ENCODE data around the gene SPRR1B.
"Not testable (repeated sequence)": the region's sequence is repeated elsewhere in the genome, so short reads cannot be mapped to it uniquely, and the experiment has no call there.

Gene SPRR1B, protein sequence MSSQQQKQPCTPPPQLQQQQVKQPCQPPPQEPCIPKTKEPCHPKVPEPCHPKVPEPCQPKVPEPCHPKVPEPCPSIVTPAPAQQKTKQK

DNA sequence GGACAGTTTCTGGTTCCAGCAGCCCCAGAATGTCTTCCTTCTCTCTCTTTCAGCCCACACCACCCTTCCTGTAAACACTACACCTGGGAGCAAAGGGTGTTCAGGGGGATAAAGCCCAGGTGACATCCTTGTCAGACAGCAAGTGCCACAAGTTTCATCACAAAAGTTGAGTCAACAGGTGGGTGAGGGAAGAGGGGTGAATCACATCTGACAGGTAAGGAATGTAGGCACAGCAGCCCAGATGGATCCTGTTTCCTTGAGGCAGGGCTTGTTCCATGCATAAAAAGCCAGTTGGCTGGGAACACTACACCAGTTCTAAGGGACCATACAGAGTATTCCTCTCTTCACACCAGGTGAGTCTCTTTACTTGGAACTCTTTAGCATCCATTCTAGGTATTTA is at the start of gene SPRR1B:
TSS of gene SPRR1B (plus strand) at position 309 of the 400 bp plus-strand sequence. CDS start 1,143 bp downstream, outside the sequence.
- DNase-seq (ENCODE audit: low read depth in 4 of 4, low spot score in 1 of 4), result no peak

DNA sequence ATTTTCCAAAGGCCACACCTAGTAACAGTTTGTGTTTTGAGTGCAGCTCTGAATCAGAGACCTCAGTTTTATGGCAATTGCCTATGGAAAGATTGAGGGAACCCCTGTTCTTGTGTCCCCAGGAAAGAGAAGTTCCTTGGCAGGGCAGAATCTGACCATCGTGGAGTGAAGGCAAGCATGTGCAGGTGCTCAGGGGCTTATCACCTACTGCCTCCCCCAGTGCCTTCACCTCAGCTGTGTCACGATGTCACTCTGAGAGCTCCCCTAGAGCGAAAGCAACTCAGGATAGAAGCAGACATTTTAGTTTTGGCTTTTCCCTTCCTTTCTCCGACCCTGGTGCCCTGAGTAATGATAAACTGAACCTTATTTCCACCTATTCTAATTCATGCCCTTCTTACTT is 48.9 kb upstream of the SPRR1B start:
- no peak for DNase-seq (ENCODE audit: low read depth in 4 of 4, low spot score in 1 of 4)

DNA sequence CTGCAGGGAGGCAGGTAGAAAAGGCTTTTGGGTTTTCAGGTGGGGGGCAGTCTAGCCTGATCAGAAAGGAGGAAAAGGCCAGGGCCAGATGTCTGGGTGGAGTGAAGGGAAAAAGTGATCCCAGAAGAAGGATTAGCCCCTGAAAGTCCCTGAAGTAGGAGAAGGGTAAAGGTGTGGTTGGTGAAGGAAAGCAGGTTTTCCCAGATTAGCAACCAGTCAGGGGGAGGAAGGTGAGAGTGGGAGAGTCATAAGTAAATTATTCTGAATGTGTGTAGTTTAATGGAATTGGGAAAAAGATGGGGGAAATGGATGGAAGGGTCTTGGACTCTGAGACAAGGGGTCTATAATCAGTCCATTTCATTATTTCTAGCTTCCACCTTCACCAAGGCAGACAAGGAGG is 47.8 kb upstream of the SPRR1B start:
- DNase-seq (ENCODE audit: low read depth in 4 of 4, low spot score in 1 of 4), result no peak

DNA sequence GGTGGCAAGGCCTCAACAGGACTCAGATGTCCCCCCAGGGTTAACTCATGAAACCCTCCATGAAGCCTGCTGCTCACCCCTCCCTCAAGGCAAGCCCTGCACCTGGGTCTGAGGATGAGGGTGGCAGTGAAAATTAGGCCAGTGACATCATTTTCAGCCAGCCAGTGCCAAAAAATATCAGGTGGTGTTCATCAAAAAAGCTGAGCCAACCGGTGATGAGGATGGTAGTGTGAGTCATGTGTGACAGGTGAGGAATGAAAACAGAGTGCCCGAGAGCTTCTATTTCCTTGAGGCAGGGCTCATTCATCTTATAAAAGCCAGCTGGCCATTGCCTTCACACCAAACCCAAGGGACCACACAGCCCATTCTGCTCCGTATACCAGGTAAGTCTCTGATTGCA is 47.3 kb upstream of the SPRR1B start, which contains the start of gene SPRR1A:
TSS of gene SPRR1A (plus strand) at position 339 of the 400 bp plus-strand sequence. CDS start 1,150 bp downstream, outside the sequence.
- DNase-seq (ENCODE audit: low read depth in 4 of 4, low spot score in 1 of 4), result no peak

DNA sequence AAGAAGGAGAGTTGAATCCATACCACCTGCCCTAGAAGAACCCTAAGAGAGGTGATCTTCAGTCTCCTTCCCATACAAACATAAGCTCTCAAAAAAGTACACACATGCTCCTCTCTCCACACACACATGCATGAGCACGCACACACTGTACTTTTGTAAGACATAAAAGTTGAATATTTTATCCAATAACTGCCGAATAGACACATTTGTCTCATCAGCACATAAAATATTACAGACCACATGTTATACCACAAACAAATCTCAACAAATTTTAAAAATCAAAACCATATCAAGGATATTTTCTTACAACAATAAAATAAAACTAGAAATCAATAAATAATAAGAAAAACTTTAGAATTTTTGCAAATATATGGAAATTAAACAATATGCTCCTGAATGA is 44.4 kb upstream of the SPRR1B start:
- no peak for DNase-seq (ENCODE audit: low read depth in 4 of 4, low spot score in 1 of 4)

DNA sequence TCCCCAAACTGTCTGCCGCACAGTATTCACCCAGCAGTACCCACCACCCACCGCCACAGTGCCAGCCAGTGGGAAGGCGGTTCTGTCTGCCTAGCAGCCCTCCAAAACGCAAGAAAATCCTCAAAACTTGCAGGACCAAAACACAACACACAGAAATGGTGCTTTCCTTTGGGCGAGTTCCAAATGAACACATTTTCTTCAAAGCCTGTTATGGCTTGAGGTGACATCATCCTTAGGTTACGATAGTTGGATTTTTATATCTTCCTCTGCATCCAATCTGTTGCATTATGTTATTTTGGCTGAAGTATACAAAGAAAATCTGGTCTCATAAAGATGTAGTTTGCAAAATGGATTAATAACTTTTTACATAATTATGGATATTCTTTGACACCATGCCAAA is 37.8 kb upstream of the SPRR1B start:
- DNase-seq (ENCODE audit: low read depth in 4 of 4, low spot score in 1 of 4), result no peak

DNA sequence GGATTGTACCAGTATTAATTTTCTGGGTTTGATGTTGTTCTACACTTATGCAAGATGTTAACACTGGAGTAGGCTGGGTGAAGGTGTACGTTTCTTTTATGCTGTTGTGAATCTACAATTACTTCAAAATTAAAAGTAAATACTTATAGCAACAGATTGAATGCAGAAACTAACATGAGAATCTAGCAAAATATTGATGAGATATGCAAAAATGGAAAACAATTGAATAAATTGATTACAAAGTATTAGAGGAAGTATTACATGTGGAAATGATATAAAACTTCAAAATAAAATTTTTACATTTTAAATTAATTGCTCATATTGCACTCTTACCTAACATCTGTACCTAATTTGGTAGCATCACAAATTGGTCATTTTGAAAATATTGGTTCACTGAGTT is 35.2 kb upstream of the SPRR1B start:
- no peak for DNase-seq (ENCODE audit: low read depth in 4 of 4, low spot score in 1 of 4)

DNA sequence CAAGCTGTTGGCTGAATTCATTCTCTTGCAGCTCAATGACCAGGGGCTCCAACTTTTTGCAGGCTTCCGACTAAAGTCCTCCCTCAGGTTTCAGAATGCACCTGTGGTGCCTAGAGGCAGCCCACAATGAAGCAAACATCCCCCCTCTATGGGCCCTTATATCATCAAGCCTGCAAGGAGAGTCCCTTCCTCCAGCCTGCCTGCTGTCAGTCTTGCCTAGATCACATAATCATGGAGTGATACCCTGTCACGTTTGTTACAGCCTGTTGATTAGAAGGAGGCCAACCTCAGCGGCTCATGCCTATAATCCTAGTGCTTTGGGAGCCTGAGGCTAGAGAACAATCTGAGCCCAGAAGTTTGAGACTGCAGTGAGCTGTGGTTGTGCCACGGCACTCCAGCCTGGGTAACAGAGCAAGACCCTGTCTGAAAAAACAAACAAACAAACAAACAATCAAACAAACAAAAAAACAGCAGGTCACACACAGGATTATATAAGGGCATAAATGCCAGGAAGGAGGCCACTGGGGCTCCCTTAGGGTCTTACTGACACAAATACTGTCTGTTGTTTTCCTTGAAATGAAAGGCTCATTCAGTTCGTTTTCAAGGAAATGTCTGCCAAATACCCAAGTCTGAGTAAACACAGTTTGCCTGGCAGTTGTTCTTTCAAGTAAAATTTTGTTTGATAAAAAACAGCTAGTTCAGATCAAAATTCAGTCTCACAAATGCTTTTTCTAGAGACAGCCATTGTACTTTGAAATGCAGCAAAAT is 34.2 kb upstream of the SPRR1B start:
- no peak for DNase-seq (ENCODE audit: low read depth in 4 of 4, low spot score in 1 of 4)

DNA sequence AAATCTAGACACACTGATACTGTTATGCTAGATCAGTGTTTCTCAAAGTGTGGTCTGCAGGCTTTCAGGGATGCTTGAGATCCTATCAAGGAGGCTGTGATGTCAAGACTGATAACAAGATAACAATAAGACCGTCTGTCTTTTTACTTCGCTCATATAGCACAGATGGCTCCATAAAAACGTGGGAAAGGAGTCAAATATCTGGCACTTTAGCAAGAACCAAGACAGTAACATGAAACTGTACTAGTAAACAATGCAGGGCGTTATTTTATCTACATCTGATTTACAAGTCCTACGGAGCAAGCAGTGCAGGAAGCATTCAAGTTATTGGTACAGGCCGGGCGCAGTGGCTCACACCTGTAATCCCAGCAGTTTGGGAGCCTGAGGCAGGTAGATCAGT is 33.1 kb upstream of the SPRR1B start:
- no peak for DNase-seq (ENCODE audit: low read depth in 4 of 4, low spot score in 1 of 4)

DNA sequence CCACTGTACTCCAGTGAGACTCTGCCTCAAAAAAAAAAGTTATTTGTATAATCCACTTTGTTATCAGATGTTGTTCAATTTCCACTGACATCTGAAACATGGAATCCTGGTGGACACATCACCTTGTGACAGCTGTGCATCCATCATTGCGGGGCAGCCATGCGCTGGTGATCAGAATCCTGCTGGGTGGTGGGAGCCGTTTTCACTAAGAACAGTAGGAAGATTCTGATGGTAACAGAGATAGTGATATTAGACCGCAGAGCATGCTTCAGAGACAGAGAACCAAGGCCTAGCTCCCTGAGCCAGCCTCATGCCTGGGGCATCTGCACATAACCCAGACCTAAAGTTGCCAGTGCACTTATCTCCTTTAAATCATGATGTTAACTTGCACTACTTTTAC is 32.5 kb upstream of the SPRR1B start:
- DNase-seq (ENCODE audit: low read depth in 4 of 4, low spot score in 1 of 4), result no peak

DNA sequence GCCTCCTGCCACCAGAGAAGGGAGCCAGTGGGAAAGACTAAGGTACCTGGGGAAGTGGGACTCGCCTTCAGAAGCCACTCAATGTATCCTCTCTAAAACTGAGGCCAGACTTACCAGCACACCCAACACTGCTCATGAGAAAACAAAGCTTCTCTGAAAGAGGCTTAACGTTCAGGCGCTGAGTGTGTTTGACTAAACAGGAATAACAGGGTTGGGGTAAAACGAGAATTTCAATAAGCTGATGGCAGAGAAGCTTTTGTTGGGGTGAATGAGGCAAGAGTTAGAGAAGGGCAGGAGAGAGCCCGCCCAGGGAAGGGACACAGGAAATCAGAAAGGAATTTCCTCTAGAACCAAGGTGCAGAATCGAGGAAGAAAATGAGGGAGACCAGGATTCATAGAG is 31.2 kb upstream of the SPRR1B start:
- DNase-seq (ENCODE audit: low read depth in 4 of 4, low spot score in 1 of 4), result no peak

DNA sequence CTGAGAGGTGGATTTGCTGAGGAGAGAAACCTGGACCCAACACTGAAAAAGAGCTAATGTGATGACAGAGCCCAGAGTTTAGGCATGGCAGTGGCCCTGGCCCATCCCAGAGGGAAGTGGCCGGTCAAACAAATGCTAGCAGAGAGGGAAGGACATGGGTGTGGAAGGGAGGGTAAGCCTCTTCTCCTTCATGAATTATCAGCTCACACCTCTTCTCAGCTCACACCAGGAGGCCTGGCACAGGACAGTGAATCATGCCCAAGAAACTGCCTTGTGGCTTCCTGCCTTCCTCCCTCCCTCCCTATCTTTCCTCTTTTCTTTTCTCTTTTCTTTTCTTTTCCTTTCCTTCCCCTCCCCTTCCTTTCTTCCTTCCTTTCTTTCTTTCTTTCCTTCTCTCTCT is 30.7 kb upstream of the SPRR1B start:
- DNase-seq (ENCODE audit: low read depth in 4 of 4, low spot score in 1 of 4), result no peak

DNA sequence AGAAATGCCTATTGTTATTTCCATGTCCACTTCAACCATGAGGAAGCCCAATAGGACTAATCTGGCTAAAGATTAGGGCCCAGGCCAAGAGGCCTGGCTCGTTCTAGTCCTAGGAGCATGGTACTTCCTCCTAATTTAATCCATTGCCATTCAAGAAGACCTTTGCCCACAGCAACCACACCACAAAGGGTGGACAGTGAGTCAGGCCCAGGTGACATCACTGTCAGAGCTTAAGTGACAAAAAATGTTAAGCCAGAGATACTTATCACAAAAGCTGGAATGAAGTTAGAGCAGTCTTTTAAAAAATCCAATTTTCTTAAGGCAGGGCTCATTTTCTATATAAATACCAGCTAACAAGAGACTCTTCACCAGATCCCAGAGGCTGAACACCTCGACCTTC is 29.6 kb upstream of the SPRR1B start, which contains the start of gene SPRR3:
TSS of gene SPRR3 (plus strand) at position 368 of the 400 bp plus-strand sequence. CDS start 1,272 bp downstream, outside the sequence.
- DNase-seq (ENCODE audit: low read depth in 4 of 4, low spot score in 1 of 4), result no peak

DNA sequence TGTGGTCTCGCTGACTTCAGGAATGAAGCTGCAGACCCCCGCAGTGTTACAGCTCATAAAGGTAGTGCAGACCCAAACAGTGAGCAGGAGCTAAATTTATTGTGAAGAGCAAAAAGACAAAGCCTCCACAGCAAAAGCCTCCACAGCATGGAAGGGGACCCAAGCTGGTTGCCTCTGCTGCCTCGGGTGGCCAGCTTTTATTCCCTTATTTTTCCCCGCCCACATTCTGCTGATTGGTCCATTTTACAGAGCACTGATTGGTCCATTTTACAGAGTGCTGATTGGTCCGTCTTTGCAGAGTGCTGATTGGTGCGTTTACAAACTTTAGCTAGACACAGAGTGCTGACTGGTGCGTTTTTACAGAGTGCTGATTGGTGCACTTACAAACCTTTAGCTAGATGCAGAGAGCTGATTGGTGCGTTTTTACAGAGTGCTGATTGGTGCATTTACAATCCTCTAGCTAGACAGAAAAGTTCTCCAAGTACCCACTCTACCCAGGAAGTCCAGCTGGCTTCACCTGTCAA is 19.7 kb upstream of the SPRR1B start:
- DNase-seq (ENCODE audit: low read depth in 4 of 4, low spot score in 1 of 4), result not testable (repeated sequence)

DNA sequence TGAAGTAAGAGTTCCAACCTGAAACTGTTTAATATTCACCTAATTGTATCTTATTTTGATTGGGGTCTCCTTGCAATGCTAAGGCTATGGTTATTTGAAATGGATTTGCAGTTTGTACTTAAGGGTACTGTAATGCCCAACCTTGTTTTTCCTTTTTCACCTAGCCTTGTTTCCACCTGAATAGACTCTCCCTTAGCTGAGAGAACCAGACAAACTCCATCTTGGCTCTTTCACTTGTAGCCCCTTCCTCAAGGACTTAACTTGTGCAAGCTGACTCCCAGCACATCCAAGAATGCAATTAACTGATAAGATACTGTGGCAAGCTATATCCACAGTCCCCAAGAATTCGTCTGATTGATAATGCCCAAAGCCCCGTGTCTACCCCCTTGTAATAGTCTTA is 9.2 kb upstream of the SPRR1B start:
- not testable (repeated sequence) for DNase-seq (ENCODE audit: low read depth in 4 of 4, low spot score in 1 of 4)

DNA sequence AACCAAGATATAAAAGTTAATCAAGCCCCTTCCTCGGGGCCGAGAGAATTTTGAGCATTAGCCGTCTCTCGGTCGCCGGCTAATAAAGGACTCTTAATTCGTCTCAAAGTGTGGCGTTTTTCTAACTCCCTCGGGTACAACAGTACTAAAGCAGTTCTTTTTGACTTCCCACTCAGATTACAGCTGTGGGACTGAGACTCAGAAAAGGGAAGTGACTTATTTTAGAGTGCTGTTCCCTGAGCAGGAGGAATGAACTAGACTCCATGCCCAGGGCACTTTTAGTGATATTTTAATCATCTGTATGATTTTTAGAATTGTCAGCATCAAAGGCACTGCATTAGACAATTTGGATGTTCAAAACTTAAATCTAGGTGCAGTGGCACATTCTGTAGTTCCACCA is 8.7 kb upstream of the SPRR1B start:
- DNase-seq (ENCODE audit: low read depth in 4 of 4, low spot score in 1 of 4), result not testable (repeated sequence)

DNA sequence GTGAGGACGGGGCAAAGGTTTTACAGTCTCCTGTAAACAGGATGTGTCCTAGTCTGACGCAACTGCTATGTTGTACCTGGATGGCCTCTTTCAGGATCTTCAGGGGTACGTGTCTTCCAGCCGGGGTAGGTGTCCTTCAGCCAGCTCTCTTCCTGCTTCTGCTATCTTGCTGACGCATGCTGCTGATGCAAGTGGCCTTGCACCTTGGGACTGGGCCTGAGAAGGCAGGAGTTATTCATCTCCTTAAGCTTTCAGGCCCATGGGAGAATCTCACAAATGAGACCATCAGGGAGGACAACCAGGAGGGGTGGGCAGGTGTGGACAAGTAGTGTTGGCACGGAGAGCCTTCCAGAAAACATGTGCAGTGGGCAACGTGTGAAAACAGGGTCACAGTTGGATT is 7.9 kb upstream of the SPRR1B start:
- DNase-seq (ENCODE audit: low read depth in 4 of 4, low spot score in 1 of 4), result no peak

DNA sequence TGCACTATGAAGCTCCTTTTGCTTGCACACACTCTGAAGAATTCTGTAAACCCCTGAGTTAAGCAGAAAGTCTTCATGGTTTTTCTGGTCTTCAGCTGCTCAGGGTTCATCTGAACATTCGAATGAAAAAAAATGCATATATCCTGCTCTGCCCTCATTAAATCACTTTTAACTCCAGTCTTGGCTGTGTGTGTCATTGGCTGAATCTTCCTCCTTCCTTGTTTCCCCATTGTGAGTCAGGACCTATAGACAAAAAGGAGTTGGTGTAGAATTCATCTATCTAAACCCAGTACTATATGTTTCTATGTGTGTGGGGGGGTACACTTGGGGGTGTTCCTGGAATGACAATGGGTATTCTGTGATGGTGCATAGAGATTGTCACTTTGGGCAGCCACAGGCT is 6.6 kb upstream of the SPRR1B start:
- DNase-seq (ENCODE audit: low read depth in 4 of 4, low spot score in 1 of 4), result no peak

DNA sequence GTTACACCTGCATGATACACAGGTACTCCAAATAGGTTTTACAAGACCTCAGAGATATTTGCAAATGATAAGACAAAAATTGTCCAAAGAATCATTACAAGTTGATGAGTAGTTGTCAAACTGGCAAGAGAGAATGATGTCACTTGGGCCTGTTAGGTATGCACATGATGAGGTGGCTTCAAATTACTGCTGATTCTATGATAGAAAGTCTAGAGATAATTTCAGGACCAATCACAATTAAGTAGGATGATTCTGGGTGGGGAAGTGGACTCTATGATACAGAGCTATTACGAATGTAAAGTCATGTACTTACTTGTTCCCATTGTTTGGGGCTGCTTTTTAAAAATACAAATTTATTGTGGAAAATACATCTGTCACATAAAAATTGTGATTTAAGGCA is 5.2 kb upstream of the SPRR1B start:
- DNase-seq (ENCODE audit: low read depth in 4 of 4, low spot score in 1 of 4), result no peak

DNA sequence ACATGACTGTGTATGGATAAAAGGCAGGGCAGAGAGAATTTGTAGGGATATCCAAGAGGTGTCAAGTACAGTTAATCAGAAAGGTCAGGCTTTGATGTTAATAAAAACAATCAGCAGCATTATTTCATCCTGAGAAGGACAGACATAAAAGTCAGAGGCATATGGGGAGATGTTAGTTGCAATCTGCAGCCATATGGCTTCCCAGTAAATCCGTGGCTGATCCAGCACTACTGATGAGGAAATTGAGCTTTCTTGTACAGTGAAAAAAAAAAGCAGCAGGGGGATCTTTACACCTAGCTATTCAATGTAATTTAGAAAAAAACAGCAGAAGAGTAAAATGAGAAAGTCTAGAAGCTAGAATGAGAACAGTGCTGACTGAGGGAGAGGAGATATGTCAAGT is 2.2 kb upstream of the SPRR1B start:
- DNase-seq (ENCODE audit: low read depth in 4 of 4, low spot score in 1 of 4), result no peak

DNA sequence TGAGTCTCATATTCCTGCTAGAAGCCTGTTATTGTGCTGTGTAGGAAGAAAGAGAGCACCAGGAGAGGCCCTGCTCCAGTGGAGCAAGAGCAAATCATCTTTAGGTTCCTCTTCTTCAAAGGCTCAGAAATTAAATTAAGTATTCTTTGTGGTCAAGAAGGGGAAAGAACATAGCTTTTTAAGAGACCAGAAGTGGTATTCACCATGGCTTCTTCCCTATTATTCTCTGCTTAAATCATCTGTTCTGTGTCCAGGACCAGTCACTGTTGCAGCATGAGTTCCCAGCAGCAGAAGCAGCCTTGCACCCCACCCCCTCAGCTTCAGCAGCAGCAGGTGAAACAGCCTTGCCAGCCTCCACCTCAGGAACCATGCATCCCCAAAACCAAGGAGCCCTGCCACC is 1.1 kb downstream of the SPRR1B start:
- no peak for DNase-seq (ENCODE audit: low read depth in 4 of 4, low spot score in 1 of 4)

DNA sequence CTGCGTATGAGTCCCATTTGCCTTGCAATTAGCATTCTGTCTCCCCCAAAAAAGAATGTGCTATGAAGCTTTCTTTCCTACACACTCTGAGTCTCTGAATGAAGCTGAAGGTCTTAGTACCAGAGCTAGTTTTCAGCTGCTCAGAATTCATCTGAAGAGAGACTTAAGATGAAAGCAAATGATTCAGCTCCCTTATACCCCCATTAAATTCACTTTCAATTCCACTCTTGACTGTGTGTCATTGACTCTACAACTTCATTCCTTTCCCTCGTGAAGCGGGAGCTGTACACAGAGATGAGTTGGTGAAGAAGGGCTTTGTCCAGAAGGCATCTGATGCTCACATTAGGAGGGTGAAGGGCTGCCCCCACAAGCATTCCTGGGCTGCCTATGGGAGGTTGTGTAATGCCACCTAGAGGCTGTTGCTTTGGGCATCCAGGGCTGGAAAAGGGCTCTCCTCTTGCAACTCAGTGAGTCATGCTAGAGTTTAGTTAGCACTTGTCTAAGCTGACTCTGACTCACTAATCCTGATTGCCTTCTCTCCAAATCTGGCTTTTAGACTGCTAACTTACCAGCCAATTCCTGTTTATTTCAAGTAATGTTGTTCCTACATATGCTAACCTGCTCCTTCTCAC is 1.8 kb downstream of the SPRR1B start:
- DNase-seq (ENCODE audit: low read depth in 4 of 4, low spot score in 1 of 4), result no peak
